Measurements from ENCODE around the gene PGM5. TPM values are rescaled to one million over a fixed set of nuclear protein-coding genes. Genes with fewer than 3 reads are reported as not detected.
A peak's percentile ranks its signal among the peaks of the same experiment; 100 is the strongest.

Gene PGM5
- total and polyA plus RNA-seq, 11 donors: 41.4 to 228 (median 175) TPM

DNA sequence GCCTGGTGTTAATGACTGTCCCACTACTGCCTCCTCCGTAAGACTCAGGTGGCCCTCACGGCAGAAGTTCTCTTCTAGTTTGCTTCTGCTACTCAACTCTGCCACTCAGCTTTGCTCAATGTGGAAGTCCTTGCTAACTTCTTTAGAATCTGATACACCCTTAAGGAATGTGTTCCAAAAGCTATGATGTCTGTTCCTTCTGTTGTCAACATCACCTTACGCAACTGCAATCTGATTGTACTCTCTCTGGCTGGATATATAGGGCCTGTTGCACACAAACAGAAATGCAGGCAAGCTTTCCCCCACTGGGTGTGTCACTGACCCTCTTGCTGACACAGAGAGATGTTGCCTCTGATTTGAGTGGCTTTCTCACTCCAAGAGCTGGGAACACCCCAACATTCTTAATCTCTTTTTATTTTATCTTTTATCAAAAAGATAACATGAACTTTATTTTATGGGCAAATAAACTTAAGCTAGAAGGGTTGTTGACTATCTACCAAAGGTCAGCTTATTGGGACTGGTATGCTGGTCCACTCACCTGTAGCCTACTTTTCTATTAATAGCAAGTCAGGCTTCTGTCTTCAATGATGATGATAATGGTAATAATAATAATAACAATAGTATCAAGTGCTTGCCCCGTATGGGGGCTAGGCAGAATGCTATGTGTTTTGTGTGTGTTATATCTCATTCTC is 159.1 kb downstream of the PGM5 start:
- 74 to 83% (median 81%) methylated on average over 4 of the region's 4 CpGs for WGBS, 4 donors
- peaks cover 0 to 28% (median 10%) of the 10 kb centered on the region in 12 donors for H3K4me1 ChIP-seq
- peak overlapping the region in 3 of 12 donors; percentile 7 to 55 (median 54) for H3K27ac ChIP-seq
- peaks cover 0 to 14% (median 0%) of the 10 kb centered on the region in 12 donors for H3K9me3 ChIP-seq
- no peak for TF ChIP-seq CTCF (IDR thresholded peaks at IDR 0.05)
- no peak for TF ChIP-seq POLR2A (IDR thresholded peaks at IDR 0.05)
- DNase-seq: no peak
- peak; percentile 41 to 77 (median 68) for ATAC-seq
- intact Hi-C loops (cut with DNase I): loop anchor here in 2 of 10 donors (5.0 to 10.0 kb wide), 2 partner anchors 42 to 49 kb away; no protein-coding TSS in a partner anchor
- H3K27me3 ChIP-seq: no peaks in the 10 kb centered on the region
- peaks cover 0 to 53% (median 0%) of the 10 kb centered on the region in 9 donors for H3K36me3 ChIP-seq
- H3K4me3 ChIP-seq: no peak overlapping the region

DNA sequence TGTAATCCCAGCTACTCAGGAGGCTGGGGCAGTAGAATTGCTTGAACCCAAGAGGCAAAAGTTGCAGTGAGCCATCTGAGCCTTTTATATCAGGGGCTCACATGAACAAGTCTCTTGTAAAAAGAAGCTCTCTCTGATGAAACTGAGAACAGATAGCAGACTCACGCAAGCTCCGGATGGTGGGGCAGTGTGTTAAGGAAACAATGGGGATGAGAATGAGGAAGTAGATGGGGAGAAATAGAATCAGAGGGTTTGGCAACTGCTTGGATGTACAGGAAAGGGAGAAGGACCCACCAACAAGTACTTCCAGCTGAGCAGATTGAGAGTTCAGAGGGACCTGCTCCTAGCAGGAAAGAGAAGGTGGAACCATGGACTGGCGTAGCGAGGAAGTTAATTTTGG is 165.7 kb downstream of the PGM5 start:
- intact Hi-C loops (cut with DNase I): no loop called here
- peak in 1 of 4 donors; percentile 66 for ATAC-seq
- Histone ChIP-seq H3K27ac (peak overlapping the region in 1 of 12 donors; percentile 20), H3K36me3 (peaks cover 0 to 48% (median 9%) of the 10 kb centered on the region in 9 donors), H3K4me3 (no peak overlapping the region), H3K9me3 (peaks cover 0 to 14% (median 0%) of the 10 kb centered on the region in 12 donors), H3K27me3 (no peaks in the 10 kb centered on the region), H3K4me1 (peaks cover 0 to 5% (median 0%) of the 10 kb centered on the region in 12 donors)
- 64 to 69% (median 67%) methylated on average over 4 of the region's 4 CpGs for WGBS, 4 donors
- no peak for DNase-seq
- no peak for TF ChIP-seq POLR2A (IDR thresholded peaks at IDR 0.05)
- no peak for TF ChIP-seq CTCF (IDR thresholded peaks at IDR 0.05)

GRCh38 chr9:68522954-68523353 is 166.5 kb downstream of the PGM5 start:
- peaks cover 0 to 50% (median 9%) of the 10 kb centered on the region in 9 donors for H3K36me3 ChIP-seq
- WGBS, 4 donors: 93 to 96% (median 95%) methylated on average over 3 of the region's 3 CpGs

More at GRCh38 chr9:68522954-68523353, 166.5 kb downstream of the PGM5 start:
- H3K4me3 ChIP-seq: no peak overlapping the region
- peaks cover 0 to 6% (median under 1%) of the 10 kb centered on the region in 12 donors for H3K4me1 ChIP-seq
- no peak overlapping the region for H3K27ac ChIP-seq
- peaks cover 0 to 8% (median 0%) of the 10 kb centered on the region in 12 donors for H3K9me3 ChIP-seq
- DNase-seq (no peak), ATAC-seq (no peak)
- no peak for TF ChIP-seq POLR2A (IDR thresholded peaks at IDR 0.05)
- TF ChIP-seq CTCF (IDR thresholded peaks at IDR 0.05): no peak
- H3K27me3 ChIP-seq: no peaks in the 10 kb centered on the region
- intact Hi-C loops (cut with DNase I): no loop called here
